ENCODE results near the gene TMEM63A.

GRCh38 chr1:225923381-225923691 lies 41.2 kb upstream of the TMEM63A start:
- no peak for TF ChIP-seq POLR2A (IDR thresholded peaks at IDR 0.05)
- TF ChIP-seq CTCF (IDR thresholded peaks at IDR 0.05) = no peak
- TF ChIP-seq POLR2AphosphoS5 (IDR thresholded peaks at IDR 0.05) = no peak

Data from breast epithelium (tissue), 3 donors.